ENCODE data around the gene NOVA2. TPM values are rescaled to one million over a fixed set of nuclear protein-coding genes. Genes with fewer than 3 reads are reported as not detected.

NOVA2 gene
- total RNA-seq, 1 donor from 2014 or later: not detected

- H3K27me3 Mint-ChIP-seq: peaks cover 21% of the 10 kb centered on the region
- TF ChIP-seq, protein P1, sequence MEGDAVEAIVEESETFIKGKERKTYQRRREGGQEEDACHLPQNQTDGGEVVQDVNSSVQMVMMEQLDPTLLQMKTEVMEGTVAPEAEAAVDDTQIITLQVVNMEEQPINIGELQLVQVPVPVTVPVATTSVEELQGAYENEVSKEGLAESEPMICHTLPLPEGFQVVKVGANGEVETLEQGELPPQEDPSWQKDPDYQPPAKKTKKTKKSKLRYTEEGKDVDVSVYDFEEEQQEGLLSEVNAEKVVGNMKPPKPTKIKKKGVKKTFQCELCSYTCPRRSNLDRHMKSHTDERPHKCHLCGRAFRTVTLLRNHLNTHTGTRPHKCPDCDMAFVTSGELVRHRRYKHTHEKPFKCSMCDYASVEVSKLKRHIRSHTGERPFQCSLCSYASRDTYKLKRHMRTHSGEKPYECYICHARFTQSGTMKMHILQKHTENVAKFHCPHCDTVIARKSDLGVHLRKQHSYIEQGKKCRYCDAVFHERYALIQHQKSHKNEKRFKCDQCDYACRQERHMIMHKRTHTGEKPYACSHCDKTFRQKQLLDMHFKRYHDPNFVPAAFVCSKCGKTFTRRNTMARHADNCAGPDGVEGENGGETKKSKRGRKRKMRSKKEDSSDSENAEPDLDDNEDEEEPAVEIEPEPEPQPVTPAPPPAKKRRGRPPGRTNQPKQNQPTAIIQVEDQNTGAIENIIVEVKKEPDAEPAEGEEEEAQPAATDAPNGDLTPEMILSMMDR (IDR thresholded peaks at IDR 0.05): no peak
- H3K4me1 Mint-ChIP-seq: peaks cover 5% of the 10 kb centered on the region
- no peak overlapping the region for H3K4me3 Mint-ChIP-seq
- DNase-seq: no peak
- intact Hi-C loops (cut with micrococcal nuclease): no loop called here
- no peak for ATAC-seq (ENCODE audit: low read depth)
- ChIA-PET CTCF (no interaction called here), POLR2A (no interaction called here)
- peaks cover 2% of the 10 kb centered on the region for H3K9me3 Mint-ChIP-seq
- H3K27ac Mint-ChIP-seq: no peak overlapping the region
- no peaks in the 10 kb centered on the region for H3K36me3 Mint-ChIP-seq (ENCODE audit: low read depth)
Measured at GRCh38 chr19:45947926-45948325, 25.7 kb downstream of the NOVA2 start.

DNA sequence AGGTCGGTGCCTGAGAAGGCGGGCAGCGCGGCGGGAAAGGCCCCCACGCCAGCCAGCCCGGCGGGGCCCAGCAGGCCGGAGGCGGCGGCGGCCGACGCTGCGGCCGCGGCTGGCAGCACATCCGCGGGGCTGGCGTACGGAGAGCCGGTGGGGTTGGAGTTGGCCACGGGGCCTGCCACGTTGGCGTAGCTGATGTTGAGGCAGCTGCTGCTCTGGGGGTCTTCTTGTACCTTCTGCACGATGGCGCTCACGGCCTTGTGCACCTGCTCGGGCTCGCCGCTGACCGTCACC, 33.2 kb downstream of the NOVA2 start:
- Mint-ChIP-seq H3K27ac (no peak overlapping the region), H3K27me3 (peaks cover 43% of the 10 kb centered on the region), H3K4me3 (no peak overlapping the region), H3K36me3 (ENCODE audit: low read depth) (no peaks in the 10 kb centered on the region), H3K4me1 (no peaks in the 10 kb centered on the region), H3K9me3 (no peaks in the 10 kb centered on the region)
- ChIA-PET CTCF (no interaction called here), POLR2A (no interaction called here)
- intact Hi-C loops (cut with micrococcal nuclease): no loop called here
- TF ChIP-seq, protein P1 (IDR thresholded peaks at IDR 0.05): no peak
- no peak for ATAC-seq (ENCODE audit: low read depth)
- no peak for DNase-seq

- H3K4me1 Mint-ChIP-seq: no peaks in the 10 kb centered on the region
- ChIA-PET POLR2A (no interaction called here), CTCF (no interaction called here)
- no peak overlapping the region for H3K27ac Mint-ChIP-seq
- no peaks in the 10 kb centered on the region for H3K36me3 Mint-ChIP-seq (ENCODE audit: low read depth)
- intact Hi-C loops (cut with micrococcal nuclease): no loop called here
- ATAC-seq (ENCODE audit: low read depth) (no peak), DNase-seq (no peak)
- TF ChIP-seq, protein P1 (IDR thresholded peaks at IDR 0.05): no peak
- peaks cover 45% of the 10 kb centered on the region for H3K27me3 Mint-ChIP-seq
- H3K9me3 Mint-ChIP-seq: no peaks in the 10 kb centered on the region
- no peak overlapping the region for H3K4me3 Mint-ChIP-seq
Measured at GRCh38 chr19:45939792-45940514, 33.7 kb downstream of the NOVA2 start.

GRCh38 chr19:45938733-45939319, 34.8 kb downstream of the NOVA2 start:
- TF ChIP-seq, protein P1 (IDR thresholded peaks at IDR 0.05): no peak
- Mint-ChIP-seq H3K27me3 (peaks cover 43% of the 10 kb centered on the region), H3K4me1 (no peaks in the 10 kb centered on the region), H3K4me3 (no peak overlapping the region), H3K36me3 (ENCODE audit: low read depth) (no peaks in the 10 kb centered on the region), H3K27ac (no peak overlapping the region), H3K9me3 (no peaks in the 10 kb centered on the region)
- intact Hi-C loops (cut with micrococcal nuclease): no loop called here
- CTCF ChIA-PET: no interaction called here
- POLR2A ChIA-PET: no interaction called here
- no peak for ATAC-seq (ENCODE audit: low read depth)
- no peak for DNase-seq

DNA sequence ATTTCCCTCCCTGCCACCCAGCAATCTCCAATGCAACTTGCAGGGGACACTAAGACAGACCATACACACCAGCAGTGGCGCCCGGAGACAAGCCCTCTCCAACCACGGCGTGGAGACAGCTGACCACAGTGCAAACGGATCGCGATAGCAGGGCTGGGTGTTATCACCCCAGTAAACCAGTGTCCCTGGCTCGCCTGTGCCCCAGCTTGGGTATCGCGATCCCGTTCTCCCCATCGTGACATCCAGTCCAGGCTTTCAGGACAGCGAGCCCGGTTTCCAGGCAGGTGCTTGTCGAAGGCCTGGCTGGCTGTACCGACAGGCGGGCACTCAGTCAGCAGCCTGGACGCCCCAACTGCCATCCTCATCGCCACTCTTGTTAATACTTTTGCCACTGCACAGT, 38.4 kb downstream of the NOVA2 start:
- TF ChIP-seq, protein P1 (IDR thresholded peaks at IDR 0.05): no peak
- CTCF ChIA-PET: no interaction called here
- ATAC-seq (ENCODE audit: low read depth): no peak
- Mint-ChIP-seq H3K27ac (no peak overlapping the region), H3K27me3 (peaks cover 53% of the 10 kb centered on the region), H3K4me3 (no peak overlapping the region), H3K36me3 (ENCODE audit: low read depth) (no peaks in the 10 kb centered on the region), H3K4me1 (no peaks in the 10 kb centered on the region), H3K9me3 (no peaks in the 10 kb centered on the region)
- POLR2A ChIA-PET: no interaction called here
- intact Hi-C loops (cut with micrococcal nuclease): no loop called here
- DNase-seq: no peak
